ENCODE results near the gene GNAI2. TPM values are rescaled to one million over a fixed set of nuclear protein-coding genes. Genes with fewer than 3 reads are reported as not detected.

Gene GNAI2
- polyA plus RNA-seq, 1 of the 3 experiments (the other 2 are of a cell fraction), result 649 TPM

- no peak for TF ChIP-seq ZBTB33 (IDR thresholded peaks at IDR 0.05; ENCODE audit: borderline replicate concordance, low read depth)
- no peak for TF ChIP-seq TCF12 (IDR thresholded peaks at IDR 0.05)
- no peak for TF ChIP-seq GABPA (IDR thresholded peaks at IDR 0.05; ENCODE audit: low read depth)
- TF ChIP-seq MAX (IDR thresholded peaks at IDR 0.05; ENCODE audit: low read depth), result no peak
- no peak for TF ChIP-seq RXRA (IDR thresholded peaks at IDR 0.05; ENCODE audit: borderline replicate concordance, low read depth)
Observed at GRCh38 chr3:50208677-50209344, 27.2 kb upstream of the GNAI2 start (continued).

- no peak for TF ChIP-seq FOSL2 (IDR thresholded peaks at IDR 0.05; ENCODE audit: borderline replicate concordance, low read depth)
- no peak for TF ChIP-seq ZBTB33 (IDR thresholded peaks at IDR 0.05; ENCODE audit: borderline replicate concordance, low read depth)
- TF ChIP-seq USF2 (IDR thresholded peaks at IDR 0.05; ENCODE audit: borderline replicate concordance, low read depth, low read length), result no peak
- TF ChIP-seq TCF12 (IDR thresholded peaks at IDR 0.05), result no peak
- TF ChIP-seq MEF2A (IDR thresholded peaks at IDR 0.05; ENCODE audit: borderline replicate concordance, low read depth), result no peak
- no peak for TF ChIP-seq FOXJ3 (CRISPR knock-in tag; IDR thresholded peaks at IDR 0.05)
- TF ChIP-seq USF1 (IDR thresholded peaks at IDR 0.05; ENCODE audit: borderline replicate concordance, low read depth), result no peak
- no peak for TF ChIP-seq RXRA (IDR thresholded peaks at IDR 0.05; ENCODE audit: borderline replicate concordance, low read depth)
- TF ChIP-seq ELF1 (IDR thresholded peaks at IDR 0.05), result no peak
- TF ChIP-seq GABPA (IDR thresholded peaks at IDR 0.05; ENCODE audit: low read depth), result no peak
- TF ChIP-seq TAF1 (IDR thresholded peaks at IDR 0.05; ENCODE audit: borderline replicate concordance, low read depth, low read length), result no peak
- no peak for TF ChIP-seq MXI1 (IDR thresholded peaks at IDR 0.05; ENCODE audit: low read depth, low read length)
- no peak for TF ChIP-seq SMC3 (IDR thresholded peaks at IDR 0.05; ENCODE audit: low read depth, low read length)
- TF ChIP-seq EZH2phosphoT487 (IDR thresholded peaks at IDR 0.05; ENCODE audit: borderline replicate concordance, low read depth), result no peak
- no peak for TF ChIP-seq POLR2AphosphoS5 (IDR thresholded peaks at IDR 0.05; ENCODE audit: low read depth, low read length)
- no peak for TF ChIP-seq CHD2 (IDR thresholded peaks at IDR 0.05; ENCODE audit: low read length, partially characterized antibody)
- no peak for TF ChIP-seq NFIC (IDR thresholded peaks at IDR 0.05; ENCODE audit: borderline replicate concordance)
- TF ChIP-seq REST (IDR thresholded peaks at IDR 0.05; ENCODE audit: low read depth, low read length), result no peak
- no peak for TF ChIP-seq RFX5 (IDR thresholded peaks at IDR 0.05; ENCODE audit: low read length)
- no peak for TF ChIP-seq RAD21 (IDR thresholded peaks at IDR 0.05; ENCODE audit: low read length)
- Histone ChIP-seq H3K9me2 (no peaks in the 10 kb centered on the region), H3K4me3 (ENCODE audit: low read depth in 2 of 2, low read length in 1 of 2) (no peak overlapping the region), H3K9ac (no peak overlapping the region), H3K4me2 (no peak overlapping the region), H3K27ac (ENCODE audit: low read depth in 2 of 2, low read length in 1 of 2) (no peak overlapping the region), H3F3A (replicated peaks; ENCODE audit: insufficient read depth) (no peaks in the 10 kb centered on the region), H3K27me3 (ENCODE audit: insufficient read depth) (peaks cover 14% of the 10 kb centered on the region), H3K36me3 (replicated peaks in 1 of 2; ENCODE audit: control insufficient read depth in 1 of 2, insufficient read depth in 2 of 2, low read length in 1 of 2) (no peaks in the 10 kb centered on the region), H2AFZ (ENCODE audit: low read depth) (no peak overlapping the region), H3K4me1 (ENCODE audit: control insufficient read depth in 1 of 2, insufficient read depth in 2 of 2, low read depth in 1 of 2, low read length in 1 of 2) (peaks cover 0 to 9% of the 10 kb centered on the region in 2 experiments; a peak in 1 of 4 replicates), H3K9me3 (no peaks in the 10 kb centered on the region), H4K20me1 (ENCODE audit: insufficient read depth) (no peaks in the 10 kb centered on the region), H3K79me2 (ENCODE audit: insufficient read depth) (no peaks in the 10 kb centered on the region)
- ChIA-PET POLR2A (interaction anchor here (0.6 kb wide), 1 partner anchor 8 kb away, joined by 3 read pairs; no protein-coding TSS in a partner anchor), CTCF (interaction anchor here (1.2 to 61.6 kb wide), 8 partner anchors 11 to 89 kb away, joined by 3 to 1375 read pairs (median 8); partner anchors contain the start of gene GNAT1)
- DNase-seq, result no peak
- 71% methylated on average over 5 of the region's 5 CpGs for WGBS (ENCODE audit: low lambda C conversion rate)
Observed at GRCh38 chr3:50210176-50210509, 25.9 kb upstream of the GNAI2 start.
